KOPT-K1 (cell line): Measurements from ENCODE around the gene MTHFD2.
A peak's percentile ranks its signal among the peaks of the same experiment; 100 is the strongest.

Source experiments
- H3K27ac ChIP-seq: fragments of 200-600 bp; sonication (generic); 2 replicates; pipeline ENCODE4 v1.5.1; 2016; ENCODE audit warnings: antibody characterized with exemption, mild to moderate bottlenecking, low read depth, low read length; ENCODE audit not compliant: poor library complexity, severe bottlenecking
- H3K36me3 ChIP-seq: fragments of 200-600 bp; sonication (generic); 2 replicates; pipeline ENCODE4 v1.5.1; 2017; ENCODE audit warnings: antibody characterized with exemption, mild to moderate bottlenecking, low read length, moderate library complexity; ENCODE audit not compliant: insufficient read depth
- H3K9me3 ChIP-seq: fragments of 200-600 bp; sonication (generic); 2 replicates; pipeline ENCODE4 v1.5.1; 2017; ENCODE audit warnings: antibody characterized with exemption, low read length, mild to moderate bottlenecking; ENCODE audit not compliant: insufficient read depth, poor library complexity, severe bottlenecking

MTHFD2 gene

DNA sequence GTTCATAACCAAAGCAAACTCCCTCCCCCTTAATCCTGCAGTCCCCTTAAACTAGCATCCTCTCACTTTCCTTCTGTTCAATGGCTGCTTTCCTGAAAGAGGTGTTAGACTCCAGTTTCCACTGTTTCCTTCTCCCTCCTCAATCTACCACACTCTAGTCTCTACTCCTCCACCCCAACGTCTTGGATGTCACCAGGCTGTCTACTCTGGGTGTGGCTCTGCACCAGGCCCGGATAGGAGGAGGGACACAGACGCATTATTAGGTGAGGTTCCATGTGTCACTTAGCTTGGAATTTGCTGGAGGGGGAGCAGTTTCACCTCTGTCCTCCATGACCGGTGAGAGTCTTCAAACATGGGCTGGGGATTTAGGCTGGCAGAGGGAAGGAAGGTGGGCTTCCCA, 61.3 kb downstream of the MTHFD2 start:
- Histone ChIP-seq H3K9me3 (no peaks in the 10 kb centered on the region), H3K36me3 (no peaks in the 10 kb centered on the region), H3K27ac (no peak overlapping the region)

DNA sequence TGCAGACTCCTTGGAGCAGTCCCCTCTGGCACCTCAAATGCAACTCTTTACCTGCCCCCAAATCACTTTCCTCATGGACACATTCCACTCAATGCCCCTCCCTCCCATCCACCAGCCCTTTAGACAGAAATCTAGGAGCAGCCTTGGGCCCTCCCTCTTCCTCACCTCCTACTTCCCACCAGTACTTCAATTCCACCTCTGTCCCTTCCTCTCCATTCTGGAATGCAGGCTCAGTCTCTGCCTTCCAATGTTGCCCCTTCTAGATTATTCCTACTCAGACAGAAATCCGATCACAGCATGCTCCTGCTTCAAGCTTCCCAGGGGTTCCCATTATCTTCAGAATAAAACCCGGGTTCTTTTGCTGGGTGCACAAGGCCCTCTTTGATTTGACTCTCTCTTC, 62.1 kb downstream of the MTHFD2 start:
- no peaks in the 10 kb centered on the region for H3K9me3 ChIP-seq
- no peaks in the 10 kb centered on the region for H3K36me3 ChIP-seq
- H3K27ac ChIP-seq: no peak overlapping the region

DNA sequence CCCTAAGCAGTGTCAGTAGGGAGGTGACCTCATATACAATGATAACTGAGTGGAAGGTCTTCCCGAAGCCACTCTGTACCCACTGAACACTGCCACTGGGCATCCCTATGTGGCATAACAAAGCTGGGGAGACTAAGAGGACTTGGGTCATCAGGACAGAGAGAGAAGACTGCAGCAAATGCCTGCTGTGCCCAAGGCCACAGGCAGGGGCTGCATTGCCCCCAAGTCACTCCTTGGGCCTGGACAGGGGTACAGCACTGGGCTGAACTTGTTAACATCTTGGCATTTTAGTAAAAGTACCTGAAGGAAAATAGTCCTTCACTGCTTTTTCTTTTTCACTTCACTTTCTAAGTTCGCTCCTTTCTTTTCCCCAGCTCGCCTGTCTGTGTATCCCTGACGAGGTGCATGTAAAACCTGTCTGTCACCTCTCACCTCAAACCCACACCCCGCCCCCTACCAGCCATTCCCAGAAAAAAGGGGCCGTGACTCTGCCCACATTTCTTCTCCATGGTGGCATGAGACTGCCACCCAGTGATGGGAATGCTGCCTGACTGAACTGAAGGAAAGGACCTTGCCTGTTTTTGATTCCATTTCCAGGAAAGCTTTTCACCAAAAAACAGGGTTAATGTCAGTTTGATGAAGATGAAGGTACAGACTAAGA, 62.9 kb downstream of the MTHFD2 start:
- Histone ChIP-seq H3K9me3 (no peaks in the 10 kb centered on the region), H3K27ac (no peak overlapping the region), H3K36me3 (no peaks in the 10 kb centered on the region)

DNA sequence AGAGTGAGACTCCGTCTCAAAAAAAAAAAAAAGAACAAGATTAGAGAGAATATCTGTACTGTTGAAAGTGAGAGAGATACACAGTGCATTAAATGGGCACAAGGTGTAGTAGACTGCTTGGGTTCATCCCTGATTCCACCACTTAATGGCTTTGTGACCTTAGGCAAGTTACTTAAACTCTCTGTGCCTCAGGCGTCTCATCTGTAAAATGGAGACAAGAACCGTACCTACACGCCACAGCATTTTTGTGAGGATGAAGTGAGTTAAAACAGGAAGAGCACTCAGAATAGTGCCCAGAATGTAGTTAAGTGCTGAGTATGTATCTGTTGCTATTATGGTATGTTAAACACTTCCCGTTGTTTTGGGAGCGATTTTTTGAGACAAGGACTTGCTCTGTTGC, 64.3 kb downstream of the MTHFD2 start:
- Histone ChIP-seq H3K27ac (no peak overlapping the region), H3K9me3 (no peaks in the 10 kb centered on the region), H3K36me3 (no peaks in the 10 kb centered on the region)

DNA sequence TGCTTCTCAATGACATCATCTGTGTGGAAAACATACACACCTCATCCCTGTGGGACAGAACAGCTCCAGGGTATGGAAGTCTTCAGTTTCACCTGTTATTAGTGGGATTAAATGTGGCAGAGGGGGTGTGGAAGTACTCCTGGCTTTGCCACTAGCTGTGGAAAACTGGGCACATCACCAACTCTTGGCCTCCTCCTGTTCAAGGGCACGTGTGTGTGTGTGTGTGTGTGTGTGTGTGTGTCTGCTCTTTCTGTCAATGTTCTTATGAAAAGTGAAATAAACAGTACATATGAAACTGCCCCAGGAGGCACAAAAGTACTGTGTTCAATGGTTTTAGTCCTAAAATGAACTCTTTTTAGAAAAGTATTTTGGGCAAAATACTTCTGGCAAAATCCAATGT, 65.9 kb downstream of the MTHFD2 start:
- no peak overlapping the region for H3K27ac ChIP-seq
- no peaks in the 10 kb centered on the region for H3K9me3 ChIP-seq

DNA sequence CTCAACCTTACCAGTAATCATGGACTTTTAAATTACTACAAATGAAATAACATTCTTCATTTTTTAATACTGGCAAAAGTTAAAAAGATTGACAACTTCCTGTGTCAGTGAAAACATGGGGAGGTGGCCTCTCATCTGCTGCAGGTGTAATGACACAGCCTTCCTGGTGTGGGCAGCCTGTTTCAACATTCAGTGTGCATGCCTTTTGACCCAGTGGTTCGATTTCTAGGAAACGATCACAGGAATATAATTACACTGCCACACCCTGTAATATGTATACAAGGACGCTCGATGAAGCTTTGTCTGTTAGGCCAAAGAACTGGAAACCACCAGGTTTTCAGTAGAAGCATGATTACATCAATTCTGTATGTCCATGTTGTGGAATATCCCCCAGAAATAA, 68.7 kb downstream of the MTHFD2 start:
- H3K9me3 ChIP-seq: no peaks in the 10 kb centered on the region
- H3K36me3 ChIP-seq: no peaks in the 10 kb centered on the region

More for the DNA sequence above, 65.9 kb downstream of the MTHFD2 start:
- H3K36me3 ChIP-seq: no peaks in the 10 kb centered on the region

More for the DNA sequence above, 68.7 kb downstream of the MTHFD2 start:
- peak overlapping the region; percentile 25 for H3K27ac ChIP-seq
